ENCODE data around the gene LUC7L. TPM values are rescaled to one million over a fixed set of nuclear protein-coding genes. Genes with fewer than 3 reads are reported as not detected.
A peak's percentile ranks its signal among the peaks of the same experiment; 100 is the strongest.

The LUC7L gene
- total RNA-seq, 1 donor from 2014 or later, result 74.1 TPM

DNA sequence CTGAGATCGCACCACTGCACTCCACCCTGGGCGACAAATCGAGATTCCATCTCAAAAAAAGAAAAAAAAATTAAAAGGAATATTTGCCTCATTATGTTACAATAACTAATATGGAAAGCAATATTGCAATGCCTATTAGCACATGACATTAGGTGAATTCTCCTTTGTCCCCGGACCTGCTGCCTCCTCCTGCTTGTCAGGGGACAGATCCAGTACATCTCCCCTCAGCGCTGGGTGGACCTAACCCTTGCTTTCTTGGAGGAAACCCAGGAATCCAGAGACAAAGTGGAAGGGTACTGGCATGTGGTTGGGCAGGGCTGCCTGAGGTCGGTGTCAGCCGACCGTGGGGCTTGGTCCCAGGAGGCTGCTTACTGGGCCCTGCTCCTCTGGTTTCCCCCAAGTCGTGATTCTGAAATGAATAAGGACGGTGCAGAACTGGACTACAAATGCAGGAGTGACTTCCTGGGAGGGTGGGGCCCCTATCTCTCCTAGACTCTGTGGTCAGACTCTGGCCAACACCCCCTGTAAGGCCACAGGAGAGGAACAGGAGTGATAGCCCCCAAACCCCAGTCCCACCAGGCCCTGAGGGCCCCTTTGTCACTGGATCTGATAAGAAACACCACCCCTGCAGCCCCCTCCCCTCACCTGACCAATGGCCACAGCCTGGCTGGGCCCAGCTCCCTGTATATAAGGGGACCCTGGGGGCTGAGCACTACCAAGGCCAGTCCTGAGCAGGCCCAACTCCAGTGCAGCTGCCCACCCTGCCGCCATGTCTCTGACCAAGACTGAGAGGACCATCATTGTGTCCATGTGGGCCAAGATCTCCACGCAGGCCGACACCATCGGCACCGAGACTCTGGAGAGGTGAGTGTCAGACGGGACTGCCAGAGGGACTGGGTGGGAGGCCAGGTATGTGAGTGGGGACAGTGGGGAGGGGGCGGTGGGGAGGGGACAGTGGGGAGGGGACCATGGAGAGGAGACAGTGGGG, 76.8 kb downstream of the LUC7L start, which contains the start of gene HBZ:
Gene HBZ, plus strand, starts transcription at position 504 of the 988 bp plus-strand sequence. Its CDS starts 266 bp downstream, at position 770.
- Mint-ChIP-seq H3K9me3 (ENCODE audit: unreplicated experiment) (peaks cover 2% of the 10 kb centered on the region), H3K4me1 (ENCODE audit: low read depth, unreplicated experiment) (peaks cover 12% of the 10 kb centered on the region), H3K27ac (ENCODE audit: unreplicated experiment) (no peak within 1 kb of the TSS), H3K27me3 (ENCODE audit: low read depth, unreplicated experiment) (peaks cover 38% of the 10 kb centered on the region), H3K4me3 (ENCODE audit: unreplicated experiment) (no peak within 1 kb of the TSS), H3K36me3 (ENCODE audit: low read depth, unreplicated experiment) (peaks cover 3% of the 10 kb centered on the region)
- Histone ChIP-seq H4K20me1 (ENCODE audit: insufficient read depth, low read length) (no peaks in the 10 kb centered on the region), H3K79me2 (ENCODE audit: insufficient read depth, low read length) (no peaks in the 10 kb centered on the region), H3K27ac (ENCODE audit: low read depth, low read length) (no peak within 1 kb of the TSS), H3K4me2 (ENCODE audit: low read length) (no peak within 1 kb of the TSS), H3K9ac (ENCODE audit: low read length) (no peak within 1 kb of the TSS), H3K4me3 (ENCODE audit: insufficient read depth, low read depth, low read length) (no peak within 1 kb of the TSS), H3K36me3 (ENCODE audit: insufficient read depth, low read length) (no peaks in the 10 kb centered on the region), H3K4me1 (ENCODE audit: insufficient read depth, low read length) (peaks cover 14% of the 10 kb centered on the region), H3K27me3 (ENCODE audit: insufficient read depth, low read length) (peaks cover 12% of the 10 kb centered on the region), H2AFZ (ENCODE audit: low read depth, low read length) (no peak within 1 kb of the TSS), H3K9me3 (ENCODE audit: insufficient read depth, low read depth, low read length) (no peaks in the 10 kb centered on the region)
- DNase-seq (ENCODE audit: low read depth) (no peak), FAIRE-seq (no peak)
- TF ChIP-seq, protein P1, sequence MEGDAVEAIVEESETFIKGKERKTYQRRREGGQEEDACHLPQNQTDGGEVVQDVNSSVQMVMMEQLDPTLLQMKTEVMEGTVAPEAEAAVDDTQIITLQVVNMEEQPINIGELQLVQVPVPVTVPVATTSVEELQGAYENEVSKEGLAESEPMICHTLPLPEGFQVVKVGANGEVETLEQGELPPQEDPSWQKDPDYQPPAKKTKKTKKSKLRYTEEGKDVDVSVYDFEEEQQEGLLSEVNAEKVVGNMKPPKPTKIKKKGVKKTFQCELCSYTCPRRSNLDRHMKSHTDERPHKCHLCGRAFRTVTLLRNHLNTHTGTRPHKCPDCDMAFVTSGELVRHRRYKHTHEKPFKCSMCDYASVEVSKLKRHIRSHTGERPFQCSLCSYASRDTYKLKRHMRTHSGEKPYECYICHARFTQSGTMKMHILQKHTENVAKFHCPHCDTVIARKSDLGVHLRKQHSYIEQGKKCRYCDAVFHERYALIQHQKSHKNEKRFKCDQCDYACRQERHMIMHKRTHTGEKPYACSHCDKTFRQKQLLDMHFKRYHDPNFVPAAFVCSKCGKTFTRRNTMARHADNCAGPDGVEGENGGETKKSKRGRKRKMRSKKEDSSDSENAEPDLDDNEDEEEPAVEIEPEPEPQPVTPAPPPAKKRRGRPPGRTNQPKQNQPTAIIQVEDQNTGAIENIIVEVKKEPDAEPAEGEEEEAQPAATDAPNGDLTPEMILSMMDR (IDR thresholded peaks at IDR 0.05; ENCODE audit: insufficient read depth, low read depth, low read length), result no peak
- no peak for TF ChIP-seq EZH2 (IDR thresholded peaks at IDR 0.05; ENCODE audit: insufficient read depth, low read length)

DNA sequence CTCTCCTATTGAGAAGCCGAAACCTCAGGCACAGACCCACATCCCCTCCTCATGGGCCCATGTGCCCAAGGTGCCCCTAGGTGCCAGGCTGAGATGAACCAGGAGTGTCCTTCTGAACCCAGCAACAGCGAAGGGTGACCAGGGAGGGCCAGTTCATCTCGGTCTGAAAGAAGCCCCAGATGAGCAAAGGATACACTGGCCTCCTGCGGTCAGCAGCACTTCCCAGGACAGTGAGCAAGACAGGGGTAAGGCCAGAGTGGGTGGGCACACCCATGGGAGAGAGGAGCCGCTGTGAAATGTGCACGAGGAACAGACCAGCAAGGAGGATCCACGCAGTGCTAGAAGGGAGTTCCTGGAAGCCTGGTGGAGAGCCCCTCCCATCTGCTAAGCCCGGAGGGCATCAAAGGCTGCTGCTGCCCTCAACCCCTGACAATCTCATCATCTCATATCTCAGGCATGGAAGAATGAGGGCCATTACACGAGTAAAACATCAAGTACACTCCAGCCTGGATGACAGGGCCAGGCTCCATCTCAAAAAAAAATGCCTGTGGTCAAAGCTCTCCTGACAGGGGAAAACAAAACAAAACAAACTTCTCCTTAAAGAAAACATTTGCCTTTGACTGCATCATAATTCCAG, 80.1 kb downstream of the LUC7L start:
- peaks cover 6% of the 10 kb centered on the region for H3K27me3 ChIP-seq (ENCODE audit: insufficient read depth, low read length)
- H2AFZ ChIP-seq (ENCODE audit: low read depth, low read length), result peak overlapping the region; percentile 7
- H3K27ac ChIP-seq (ENCODE audit: low read depth, low read length), result no peak overlapping the region
- H3K4me1 ChIP-seq (ENCODE audit: insufficient read depth, low read length), result peaks cover 7% of the 10 kb centered on the region
- no peak overlapping the region for H3K27ac Mint-ChIP-seq (ENCODE audit: unreplicated experiment)
- DNase-seq (ENCODE audit: low read depth), result peak; percentile 17
- H3K36me3 ChIP-seq (ENCODE audit: insufficient read depth, low read length), result no peaks in the 10 kb centered on the region
- peaks cover 9% of the 10 kb centered on the region for H3K4me1 Mint-ChIP-seq (ENCODE audit: low read depth, unreplicated experiment)
- no peak overlapping the region for H3K4me3 ChIP-seq (ENCODE audit: insufficient read depth, low read depth, low read length)
- no peak overlapping the region for H3K4me3 Mint-ChIP-seq (ENCODE audit: unreplicated experiment)
- H3K79me2 ChIP-seq (ENCODE audit: insufficient read depth, low read length), result no peaks in the 10 kb centered on the region
- no peaks in the 10 kb centered on the region for H3K9me3 ChIP-seq (ENCODE audit: insufficient read depth, low read depth, low read length)
- FAIRE-seq, result no peak
- H3K9ac ChIP-seq (ENCODE audit: low read length), result no peak overlapping the region
- no peaks in the 10 kb centered on the region for H4K20me1 ChIP-seq (ENCODE audit: insufficient read depth, low read length)
- no peak for TF ChIP-seq EZH2 (IDR thresholded peaks at IDR 0.05; ENCODE audit: insufficient read depth, low read length)
- TF ChIP-seq, protein P1 (IDR thresholded peaks at IDR 0.05; ENCODE audit: insufficient read depth, low read depth, low read length), result no peak
- H3K27me3 Mint-ChIP-seq (ENCODE audit: low read depth, unreplicated experiment), result peaks cover 32% of the 10 kb centered on the region
- peak overlapping the region; percentile 49 for H3K4me2 ChIP-seq (ENCODE audit: low read length)
- H3K36me3 Mint-ChIP-seq (ENCODE audit: low read depth, unreplicated experiment), result no peaks in the 10 kb centered on the region
- no peaks in the 10 kb centered on the region for H3K9me3 Mint-ChIP-seq (ENCODE audit: unreplicated experiment)
